DMS114 treated with DMSO at 0.1 percent for 48 hours (cell line): ENCODE data around the gene HES1.
"Not testable (repeated sequence)": the region's sequence is repeated elsewhere in the genome, so short reads cannot be mapped to it uniquely, and the experiment has no call there.

Source experiments
- DNase-seq: peaks from one replicate; lab custom pipeline; 2025; ENCODE audit not compliant: unreplicated experiment; lab: John Stamatoyannopoulos, UW

HES1 gene

GRCh38 chr3:194140520-194141414, 4.8 kb downstream of the HES1 start:
- DNase-seq: no peak

GRCh38 chr3:194141415-194142155, 5.6 kb downstream of the HES1 start:
- no peak for DNase-seq

GRCh38 chr3:194142156-194142910, 6.4 kb downstream of the HES1 start:
- no peak for DNase-seq

- no peak for DNase-seq
These were observed 9.8 kb downstream of the HES1 start for GRCh38 chr3:194145702-194146101.

- DNase-seq: no peak
These were observed 11.7 kb downstream of the HES1 start for GRCh38 chr3:194147679-194148078.

- no peak for DNase-seq
These were observed 12.4 kb downstream of the HES1 start for GRCh38 chr3:194148383-194148782.

- DNase-seq: no peak
These were observed 14.4 kb downstream of the HES1 start for GRCh38 chr3:194150252-194150934.

- DNase-seq: not testable (repeated sequence)
These were observed 15.0 kb downstream of the HES1 start for GRCh38 chr3:194150935-194151302.

GRCh38 chr3:194154346-194154745, 18.4 kb downstream of the HES1 start:
- no peak for DNase-seq

- no peak for DNase-seq
These were observed 20.1 kb downstream of the HES1 start for GRCh38 chr3:194156095-194156494.

GRCh38 chr3:194158942-194159439, 23.0 kb downstream of the HES1 start:
- DNase-seq: no peak

- DNase-seq: no peak
These were observed 24.2 kb downstream of the HES1 start for GRCh38 chr3:194160158-194160557.

GRCh38 chr3:194161131-194162045, 25.4 kb downstream of the HES1 start:
- DNase-seq: no peak

GRCh38 chr3:194162070-194162678, 26.2 kb downstream of the HES1 start:
- DNase-seq: no peak

GRCh38 chr3:194162817-194163584, 27.1 kb downstream of the HES1 start:
- DNase-seq: no peak

GRCh38 chr3:194163697-194164096, 27.7 kb downstream of the HES1 start:
- DNase-seq: no peak

- no peak for DNase-seq
These were observed 28.9 kb downstream of the HES1 start for GRCh38 chr3:194164861-194165260.

- DNase-seq: no peak
These were observed 29.5 kb downstream of the HES1 start for GRCh38 chr3:194165271-194166018.
